ENCODE results near the gene TRIM15.

TRIM15 gene

DNA sequence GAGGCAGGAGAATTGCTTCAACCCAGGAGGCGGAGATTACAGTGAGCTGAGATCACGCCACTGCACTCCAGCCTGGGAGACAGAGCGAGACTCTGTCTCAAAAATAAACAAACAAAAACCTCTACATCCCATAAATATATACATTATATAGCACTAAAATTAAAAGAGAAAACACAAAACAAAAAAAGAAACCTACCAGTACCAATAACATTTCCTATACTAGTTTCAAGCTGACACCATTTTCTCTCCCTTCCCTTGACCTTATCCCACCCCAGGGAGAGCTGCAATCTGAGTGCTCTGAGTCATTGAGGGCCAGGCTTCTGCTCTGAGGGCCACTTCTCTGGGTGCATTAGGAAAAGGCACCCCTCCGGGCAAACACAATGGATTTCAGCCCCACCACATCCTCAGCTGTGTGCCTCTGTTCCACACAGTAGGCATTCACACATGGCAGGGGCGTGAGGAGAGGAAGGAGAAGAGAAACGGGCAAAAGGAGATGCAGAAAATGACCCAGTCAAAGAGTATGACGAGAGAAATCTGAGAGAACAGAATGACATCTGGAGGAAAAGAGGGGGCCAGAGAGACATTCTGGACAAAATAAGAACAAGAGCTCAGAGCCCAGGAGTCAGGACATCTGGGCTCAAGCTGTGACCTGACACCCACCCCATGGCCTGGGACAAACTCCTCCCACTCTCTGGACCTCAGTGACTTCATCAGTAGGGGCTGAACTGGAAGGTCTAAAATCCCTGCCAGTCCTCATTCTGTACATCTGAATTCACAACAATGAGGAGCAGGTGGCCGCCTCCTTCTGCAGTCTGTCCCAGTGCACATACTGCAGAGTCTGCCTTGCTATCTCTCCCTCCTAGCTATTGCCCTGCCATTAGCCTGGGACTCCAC is 31.7 kb downstream of the TRIM15 start:
- intact Hi-C loops (cut with DNase I) = no loop called here
- DNase-seq = no peak

DNA sequence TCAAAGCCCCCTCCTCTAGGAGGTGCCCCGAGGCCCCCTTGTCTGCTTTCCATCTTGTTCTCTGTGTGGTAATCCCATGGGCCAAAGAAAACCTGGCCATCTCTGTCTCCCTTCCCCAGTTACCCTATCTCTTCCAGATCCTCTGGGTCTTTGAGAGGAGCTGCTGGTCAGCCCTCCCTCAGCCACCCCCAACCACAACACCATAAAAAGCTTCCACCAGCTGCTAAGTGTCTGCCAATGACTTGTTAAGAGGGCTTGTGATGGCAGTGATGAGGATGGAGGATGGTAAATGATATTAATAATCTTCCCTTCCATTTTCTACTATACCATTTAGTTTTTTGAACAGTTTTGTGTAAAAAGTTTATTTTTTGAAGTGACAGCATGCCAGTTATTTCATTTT is 32.6 kb downstream of the TRIM15 start:
- DNase-seq = no peak
- intact Hi-C loops (cut with DNase I) = no loop called here

DNA sequence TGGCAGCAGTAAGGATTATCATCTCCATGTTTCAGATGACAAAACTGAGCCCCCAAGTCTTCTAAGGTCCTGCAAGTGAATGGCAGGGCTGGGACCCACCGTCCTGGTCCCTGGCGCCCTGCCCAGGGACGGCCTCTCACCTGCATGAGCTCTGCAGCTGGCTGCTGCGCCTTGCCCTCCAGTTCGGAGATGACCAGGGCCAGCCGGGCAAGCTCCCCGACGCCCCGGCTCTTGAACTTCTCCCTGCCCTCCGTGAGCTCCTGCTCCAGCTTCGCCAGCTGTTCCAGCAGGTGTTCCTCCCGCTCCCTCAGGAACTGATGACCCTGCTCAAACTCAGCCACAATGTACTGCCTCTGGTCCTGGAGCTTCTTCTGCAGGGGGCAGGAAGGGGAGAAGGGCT is 33.0 kb downstream of the TRIM15 start:
- DNase-seq = no peak
- intact Hi-C loops (cut with DNase I) = no loop called here

DNA sequence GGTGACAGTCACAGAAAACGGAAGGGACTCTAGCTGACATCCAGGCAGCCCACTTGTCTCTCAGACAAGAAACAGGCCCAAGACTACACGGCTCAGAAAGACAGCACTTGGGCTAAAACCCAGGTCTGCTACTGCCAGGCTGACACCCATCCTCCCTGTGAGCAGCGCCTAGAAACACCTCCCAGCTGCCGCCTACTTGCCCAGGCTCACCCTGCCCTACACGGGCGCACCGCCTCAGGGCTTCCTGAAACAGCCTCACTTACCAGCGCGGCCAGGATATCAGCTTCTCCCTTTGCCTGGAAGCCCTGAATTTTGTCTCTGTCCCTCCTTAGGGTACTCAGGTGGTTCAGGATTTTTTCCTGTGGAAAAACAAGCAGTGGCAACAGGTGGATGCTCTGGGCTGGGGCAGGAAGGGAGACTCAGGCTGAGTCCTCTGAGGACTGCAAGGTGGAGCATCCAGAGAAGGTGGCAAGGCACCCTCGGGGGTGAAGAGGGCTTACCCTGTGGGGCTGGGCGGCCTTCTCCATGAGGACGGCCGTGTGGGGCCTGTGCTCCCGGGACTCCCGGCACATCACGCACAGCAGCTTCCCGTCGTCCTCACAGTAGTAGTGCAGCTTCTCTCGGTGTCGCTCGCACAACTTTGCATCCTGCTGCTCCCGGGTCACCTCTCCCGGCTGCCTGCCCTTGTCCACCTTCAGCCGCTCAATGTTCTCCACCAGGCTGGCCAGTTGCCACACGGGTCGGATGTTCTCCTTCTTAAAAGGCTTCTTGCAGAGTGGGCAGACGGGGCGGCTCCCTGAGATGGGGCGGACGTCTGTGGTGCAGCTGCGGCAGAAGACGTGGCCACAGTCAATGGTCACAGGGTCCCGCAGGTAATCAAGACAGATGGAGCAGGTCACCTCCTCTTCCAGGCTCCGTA is 35.1 kb downstream of the TRIM15 start:
- DNase-seq = peak in 1 of 10 donors; percentile 80
- intact Hi-C loops (cut with DNase I) = no loop called here

DNA sequence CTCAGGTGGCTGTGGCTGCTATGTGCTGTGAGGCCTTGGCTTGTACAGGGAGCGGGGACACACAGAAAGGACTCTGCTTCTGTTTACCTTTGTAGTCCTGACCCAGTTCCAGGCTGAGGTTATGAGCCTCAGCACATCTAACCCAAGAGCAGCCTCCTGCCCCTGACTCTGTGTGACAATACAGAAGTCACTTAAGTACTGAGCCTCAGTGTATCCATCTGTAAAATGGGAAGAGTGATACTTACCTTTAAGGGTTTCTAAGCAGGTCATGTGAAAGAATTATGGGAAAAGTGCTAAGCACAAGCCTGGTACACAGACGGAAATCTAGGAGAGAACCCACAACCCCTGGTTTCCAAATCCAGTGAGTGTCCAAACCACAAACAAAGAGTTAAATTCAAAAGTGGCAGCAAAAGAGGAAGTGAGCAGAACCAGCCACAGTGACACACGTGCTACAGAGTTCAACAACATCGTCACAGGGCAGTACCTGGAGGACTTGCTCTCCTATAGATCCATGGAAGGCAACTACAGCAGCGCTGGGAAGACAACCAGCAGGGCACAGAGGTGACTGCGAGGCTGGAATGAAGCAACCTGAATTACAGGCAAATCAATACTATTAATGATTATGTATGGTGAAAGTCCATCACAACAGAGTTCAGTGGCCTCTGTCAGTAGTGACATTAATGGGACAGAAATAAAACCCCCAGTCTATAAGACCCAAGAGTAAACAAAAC is 37.4 kb downstream of the TRIM15 start:
- no peak for DNase-seq

DNA sequence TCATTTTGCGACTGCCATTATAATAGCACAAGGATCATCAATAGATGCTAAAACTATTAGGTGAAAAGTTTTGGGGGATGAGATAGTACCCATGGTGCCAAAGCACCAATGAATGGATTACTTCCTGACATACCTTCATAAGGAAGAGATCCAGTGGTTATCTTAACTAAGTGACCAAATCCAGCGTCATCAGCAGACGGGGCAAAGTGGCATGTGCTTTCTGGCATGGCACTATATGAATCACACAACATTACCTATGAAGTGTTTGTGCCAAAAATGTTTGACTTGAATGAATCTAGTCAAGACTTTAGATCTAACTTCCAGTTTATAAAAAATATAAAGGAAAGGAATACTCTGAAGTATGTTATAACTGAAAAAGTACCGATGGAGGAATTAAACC is 39.0 kb downstream of the TRIM15 start:
- intact Hi-C loops (cut with DNase I) = no loop called here
- DNase-seq = no peak

More for the DNA sequence above, 37.4 kb downstream of the TRIM15 start:
- intact Hi-C loops (cut with DNase I) = no loop called here

DNA sequence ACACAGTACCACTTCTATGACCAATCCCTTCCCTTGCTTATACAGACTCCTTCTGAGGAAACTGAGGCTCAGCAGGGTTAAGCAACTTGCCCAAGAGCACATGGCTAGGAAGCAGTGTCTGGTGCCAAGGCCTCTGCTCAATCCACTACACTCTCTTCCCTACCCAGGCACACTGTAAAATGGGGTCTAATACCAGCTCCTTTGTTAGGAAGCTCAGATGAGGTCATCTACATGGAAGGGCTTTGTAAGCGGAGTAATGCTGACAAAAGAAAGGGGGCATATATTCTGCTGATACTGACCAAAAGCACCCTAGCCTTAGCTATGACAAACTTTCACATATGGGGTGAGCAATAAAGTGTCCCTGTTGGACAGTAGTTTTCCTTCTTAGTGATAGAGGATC is 40.8 kb downstream of the TRIM15 start:
- intact Hi-C loops (cut with DNase I) = no loop called here
- DNase-seq = no peak

DNA sequence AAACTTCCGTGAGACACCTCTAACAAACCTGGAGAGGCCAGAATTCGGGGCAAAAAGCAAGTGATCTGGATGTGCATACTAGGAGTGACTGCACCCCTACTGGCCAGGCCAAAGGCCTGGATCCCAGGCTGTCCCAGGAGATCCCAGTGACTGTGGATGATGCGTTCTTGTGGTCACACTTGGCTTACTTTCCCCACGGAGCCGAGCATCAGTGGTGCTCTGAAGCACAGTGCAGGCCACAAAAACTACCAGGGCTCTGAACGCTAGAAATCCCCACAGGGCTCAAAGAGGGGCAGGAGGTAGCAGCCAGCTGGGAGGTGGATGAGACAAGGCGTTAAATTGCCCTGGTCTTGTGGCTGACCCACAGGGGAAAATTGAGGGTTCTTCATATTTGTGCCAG is 42.8 kb downstream of the TRIM15 start:
- DNase-seq = no peak
- intact Hi-C loops (cut with DNase I) = no loop called here

DNA sequence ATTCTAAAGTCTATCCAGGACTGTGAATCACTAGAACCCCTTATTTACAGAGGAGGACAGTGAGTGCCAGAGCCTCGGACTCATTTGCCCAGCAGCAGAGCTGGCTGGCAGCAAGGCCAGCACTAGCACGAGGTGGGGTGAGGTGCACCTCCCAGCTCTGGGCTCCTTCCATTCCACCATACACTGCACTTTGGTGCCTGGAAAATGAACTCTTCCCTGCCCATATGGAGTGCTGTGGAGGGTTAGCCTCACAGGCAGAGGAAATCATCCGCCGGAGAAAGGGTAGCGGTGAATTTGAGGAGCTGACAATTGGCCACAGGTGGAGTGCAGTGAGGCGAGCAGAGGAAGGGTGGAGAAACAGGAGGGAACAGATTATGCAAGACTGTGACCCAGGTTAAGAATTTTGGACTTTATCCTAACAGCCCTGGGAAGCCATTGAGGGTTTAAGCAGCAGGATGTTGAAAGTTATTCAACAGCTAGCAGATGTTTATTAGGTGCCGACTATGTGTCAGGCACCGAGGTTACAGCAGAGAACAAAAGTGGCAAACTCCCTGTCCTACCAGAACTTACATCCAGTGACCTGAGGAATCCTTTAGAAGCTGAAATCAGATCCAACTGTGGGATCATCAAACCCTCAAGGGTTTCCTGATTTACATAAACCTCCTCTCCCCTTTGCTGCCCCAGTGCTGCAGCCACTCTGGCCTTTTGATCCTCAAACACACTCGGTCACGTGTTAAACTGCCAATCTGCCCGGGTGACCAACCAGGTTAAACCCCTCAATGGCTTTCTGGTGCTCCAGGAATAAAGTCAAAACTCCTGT is 43.7 kb downstream of the TRIM15 start:
- DNase-seq = no peak
- intact Hi-C loops (cut with DNase I) = no loop called here

DNA sequence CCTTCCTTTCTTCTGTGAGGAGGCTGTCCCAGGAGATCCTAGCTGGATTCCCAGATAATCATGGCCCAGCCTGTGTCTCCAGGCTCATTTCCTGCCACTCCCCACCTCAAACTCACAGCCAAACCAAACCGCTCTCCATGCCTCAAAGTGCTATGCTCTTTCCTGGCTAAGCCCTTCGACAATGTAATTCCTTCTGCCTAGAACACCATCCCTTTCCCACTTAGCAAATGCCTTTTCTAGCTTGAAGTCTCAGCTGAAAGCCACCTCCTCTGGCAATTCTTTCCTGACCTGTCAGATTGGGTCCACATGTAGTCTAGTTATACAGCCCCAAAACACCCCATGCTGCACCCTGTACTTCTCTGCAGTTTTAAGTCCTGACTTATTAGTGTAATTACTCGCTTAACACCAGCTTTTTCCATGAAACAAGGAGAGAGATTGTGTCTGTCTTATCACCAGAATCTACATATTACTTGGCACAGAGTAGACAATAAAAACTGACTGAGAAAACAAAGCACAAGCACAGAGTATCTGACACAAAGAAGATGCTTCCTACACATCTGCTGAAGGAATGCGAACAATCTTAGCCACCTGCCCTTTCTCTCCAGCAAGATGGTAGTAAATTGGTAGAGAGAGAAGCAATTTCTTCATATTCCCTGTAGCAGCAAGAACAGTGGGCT is 44.4 kb downstream of the TRIM15 start:
- intact Hi-C loops (cut with DNase I) = no loop called here
- DNase-seq = no peak

DNA sequence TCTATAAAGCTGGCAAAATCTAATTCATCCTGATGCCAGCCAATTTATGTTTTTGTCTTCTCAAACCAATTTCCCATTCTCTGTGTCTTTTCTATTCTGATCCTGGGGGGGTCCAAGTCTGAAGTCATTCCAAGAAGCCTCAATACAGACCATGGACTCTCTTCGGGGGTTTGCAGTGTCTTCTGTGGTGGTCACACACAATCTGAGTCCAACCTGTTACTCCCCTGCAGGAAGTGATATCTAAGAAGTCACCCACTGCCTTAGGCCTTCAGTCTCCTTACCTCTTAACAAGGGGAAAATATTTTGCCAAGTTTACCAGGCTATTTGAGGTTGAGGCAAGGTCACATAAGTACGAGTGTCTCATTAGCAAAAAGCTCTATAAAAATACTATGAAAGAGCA is 48.0 kb downstream of the TRIM15 start:
- intact Hi-C loops (cut with DNase I) = loop anchor here (5.0 to 10.0 kb wide), 4 partner anchors 107 to 147 kb away; partner anchors contain the start of genes POLR1H, PPP1R11, RPP21 and TRIM39
- no peak for DNase-seq

DNA sequence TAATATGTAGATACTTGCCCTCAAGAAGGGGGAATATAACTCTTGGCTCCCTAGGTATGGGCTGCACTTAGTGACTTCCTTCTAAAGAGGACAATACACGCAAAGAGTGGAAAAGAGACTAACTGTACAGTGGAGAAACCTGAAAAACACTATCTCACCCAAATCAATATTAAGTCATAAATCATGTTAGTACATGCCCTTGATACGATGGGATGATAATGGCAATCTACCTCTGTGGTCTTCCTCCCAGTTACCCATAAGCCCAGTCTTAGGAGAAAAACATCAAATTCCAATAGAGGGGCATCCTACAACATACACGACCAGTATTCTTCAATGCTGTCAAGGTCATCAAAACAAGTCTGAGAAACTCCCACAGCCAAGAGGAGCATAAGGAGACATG is 48.6 kb downstream of the TRIM15 start:
- DNase-seq = no peak
- intact Hi-C loops (cut with DNase I) = loop anchor here (5.0 to 10.0 kb wide), 4 partner anchors 107 to 147 kb away; partner anchors contain the start of genes POLR1H, PPP1R11, RPP21 and TRIM39

DNA sequence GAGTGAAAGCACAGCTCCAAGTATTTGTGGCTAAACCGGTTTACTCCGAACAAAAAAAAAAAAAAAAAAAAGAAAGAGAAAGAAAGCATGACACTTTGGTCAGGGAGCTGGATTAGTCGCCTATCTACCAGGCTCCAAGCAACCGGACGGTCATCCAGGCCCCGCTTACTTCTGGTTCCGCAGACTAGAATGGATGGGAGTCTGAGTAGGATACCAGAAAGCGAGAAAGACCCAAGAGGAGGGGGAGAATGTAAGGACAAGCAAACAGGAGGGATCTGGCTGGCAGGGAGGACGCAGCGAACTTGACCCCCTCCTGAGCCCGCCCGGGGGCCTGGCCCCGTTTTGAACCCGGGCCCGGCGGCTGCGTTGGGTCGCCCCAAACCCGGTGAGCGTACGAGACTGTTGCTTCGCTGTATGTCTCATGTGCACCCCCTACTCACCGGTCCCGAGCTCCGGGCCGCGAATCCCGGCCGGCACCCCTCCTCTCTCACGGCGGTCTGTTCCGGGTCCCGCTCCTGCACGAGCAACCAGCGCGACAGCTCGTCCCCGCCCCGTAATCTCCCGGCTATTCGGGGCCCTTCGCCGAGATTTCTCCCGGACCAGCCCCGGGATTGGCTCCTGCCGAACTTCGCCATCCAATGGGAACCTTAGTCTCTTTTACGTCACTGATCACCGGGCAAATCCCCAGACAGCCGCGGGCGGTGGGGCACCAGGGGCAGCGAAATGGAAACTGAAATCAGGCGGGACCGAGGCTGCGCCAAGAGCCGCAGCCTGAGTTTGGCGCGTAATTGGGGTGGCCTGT is 49.7 kb downstream of the TRIM15 start, which contains the start of gene TRIM26:
Gene TRIM26 (minus strand): TSS at position 542 of the 802 bp plus-strand sequence. CDS start 14,303 bp downstream, outside the sequence.
- intact Hi-C loops (cut with DNase I) = loop anchor here (5.0 to 10.0 kb wide), 4 partner anchors 108 to 148 kb away; partner anchors contain the start of genes POLR1H, PPP1R11, RPP21 and TRIM39
- DNase-seq = peak; percentile 93 to 99 (median 97)

DNA sequence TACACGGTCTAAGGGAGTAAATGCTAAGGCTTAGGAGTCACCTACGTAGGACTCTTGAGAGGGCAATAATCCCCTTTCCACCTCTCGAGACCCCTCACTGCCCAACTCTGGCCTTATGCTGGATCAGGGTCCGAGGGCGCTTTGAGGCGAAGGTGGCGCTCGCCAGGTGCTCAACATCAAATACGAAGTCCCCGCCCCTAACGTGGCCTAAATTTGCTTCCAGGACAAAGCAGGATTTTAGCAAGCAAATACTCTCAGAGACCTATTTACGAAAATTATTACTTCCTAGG is 50.3 kb downstream of the TRIM15 start:
- DNase-seq = no peak
- intact Hi-C loops (cut with DNase I) = loop anchor here (5.0 to 10.0 kb wide), 4 partner anchors 109 to 149 kb away; partner anchors contain the start of genes POLR1H, PPP1R11, RPP21 and TRIM39

DNA sequence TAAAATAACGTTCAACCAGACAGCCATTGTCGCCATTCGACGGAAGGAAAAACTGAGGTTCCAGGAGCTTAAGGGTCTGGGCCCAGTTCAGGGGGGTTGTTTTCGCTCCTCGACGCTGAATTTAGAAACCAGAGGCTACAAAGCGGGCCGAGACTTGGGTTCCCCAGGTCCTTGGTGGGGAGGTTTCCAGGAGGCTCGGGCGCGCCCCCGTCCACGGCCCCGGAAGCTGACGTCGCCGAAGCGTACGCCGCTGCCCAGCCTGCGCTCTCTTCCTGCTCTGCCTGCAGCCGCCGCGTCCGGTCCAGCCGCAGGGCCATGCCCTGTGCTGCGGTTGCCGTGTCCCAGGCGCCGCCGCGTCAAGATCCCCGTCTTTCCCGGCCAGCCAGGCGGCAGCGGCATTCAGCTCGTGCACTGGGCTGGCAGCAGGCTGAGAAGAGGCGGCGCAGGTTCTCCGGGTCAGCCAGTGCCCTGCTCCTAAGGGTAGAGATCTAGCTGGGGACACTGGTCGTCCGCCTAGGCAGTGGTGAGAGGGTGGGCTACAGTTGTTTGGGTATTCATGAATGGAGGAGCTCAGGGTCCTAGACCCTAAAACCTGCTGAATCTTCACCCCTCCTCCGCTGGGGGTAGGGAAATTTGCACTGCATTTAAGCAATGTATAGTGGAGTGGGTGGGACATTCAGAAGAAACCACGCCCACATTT is 50.8 kb downstream of the TRIM15 start:
- peak; percentile 68 to 97 (median 82) for DNase-seq
- intact Hi-C loops (cut with DNase I) = loop anchor here (5.0 to 10.0 kb wide), 4 partner anchors 109 to 149 kb away; partner anchors contain the start of genes POLR1H, PPP1R11, RPP21 and TRIM39

DNA sequence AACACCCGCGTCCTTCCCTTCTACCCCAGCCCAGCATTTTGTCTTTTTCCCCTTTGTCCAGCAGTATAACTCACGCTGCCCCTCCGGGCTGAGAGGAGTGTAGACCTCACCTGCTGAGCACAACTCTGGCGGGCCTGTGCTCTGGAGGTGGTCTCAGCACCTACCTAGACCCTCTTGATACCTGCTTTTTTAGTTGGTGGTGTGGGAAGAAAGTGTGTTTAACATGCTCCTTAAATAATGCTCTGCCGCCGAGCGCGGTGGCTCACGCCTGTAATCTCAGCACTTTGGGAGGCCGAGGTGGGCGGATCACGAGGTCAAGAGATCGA is 51.3 kb downstream of the TRIM15 start:
- intact Hi-C loops (cut with DNase I) = loop anchor here (5.0 to 10.0 kb wide), 4 partner anchors 110 to 150 kb away; partner anchors contain the start of genes POLR1H, PPP1R11, RPP21 and TRIM39
- DNase-seq = no peak

DNA sequence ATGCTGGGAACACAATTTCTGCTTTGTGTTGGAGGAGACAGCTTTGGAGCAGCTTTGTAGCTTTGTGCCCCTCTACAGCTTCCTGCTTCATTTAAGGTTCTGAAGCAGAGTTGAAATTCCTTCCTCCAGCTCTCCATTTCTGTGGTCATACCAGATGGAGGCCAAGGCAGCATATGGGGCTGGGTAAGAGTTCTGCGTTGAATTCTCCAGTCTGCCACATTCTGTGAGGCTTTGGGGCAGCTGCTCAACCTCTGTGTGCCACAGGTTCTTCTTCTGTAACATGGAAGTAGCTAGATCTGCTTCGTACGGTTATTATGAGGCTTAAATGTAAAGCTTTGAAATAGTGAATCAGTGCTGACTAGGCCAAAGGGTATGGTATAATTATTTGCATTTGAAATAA is 52.8 kb downstream of the TRIM15 start:
- intact Hi-C loops (cut with DNase I) = loop anchor here (10.0 kb wide), 2 partner anchors 111 to 151 kb away; partner anchors contain the start of genes POLR1H and PPP1R11
- DNase-seq = no peak

Data from posterior cingulate gyrus (tissue), 11 donors.